CD4-positive, alpha-beta T cell treated with Interleukin-1 beta for 1 hour (primary cell): Measurements from ENCODE around the gene KISS1R.

ENCODE experiments used
- DNase-seq, 2 donors: peaks; one replicate each; pipeline ENCODE4 v3.0.0-alpha.2; 2020 to 2022

The KISS1R gene

DNA sequence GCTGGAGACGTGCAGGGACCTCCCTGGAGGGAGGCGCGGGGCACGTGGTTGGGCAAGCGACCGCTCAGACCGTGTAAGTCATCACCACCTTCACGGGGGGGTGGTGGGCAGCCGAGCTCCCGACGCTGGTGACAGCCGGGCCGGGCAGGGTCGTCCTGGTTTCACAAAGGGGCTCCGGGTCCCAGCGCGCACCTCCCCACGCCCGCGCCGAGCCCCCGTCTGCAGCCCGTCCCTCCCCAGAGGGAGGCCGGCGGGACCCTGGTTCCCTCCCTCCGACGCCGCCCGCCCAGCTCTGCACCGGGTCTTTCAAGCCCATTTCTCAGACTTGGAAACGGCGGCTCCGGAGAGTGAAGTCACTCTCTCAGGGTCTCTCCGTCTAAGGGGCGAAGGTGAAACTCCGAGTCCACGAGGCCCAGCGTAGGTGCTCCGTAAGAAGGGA lies 8.0 kb downstream of the KISS1R start:
- DNase-seq: peak; percentile 64 to 76

DNA sequence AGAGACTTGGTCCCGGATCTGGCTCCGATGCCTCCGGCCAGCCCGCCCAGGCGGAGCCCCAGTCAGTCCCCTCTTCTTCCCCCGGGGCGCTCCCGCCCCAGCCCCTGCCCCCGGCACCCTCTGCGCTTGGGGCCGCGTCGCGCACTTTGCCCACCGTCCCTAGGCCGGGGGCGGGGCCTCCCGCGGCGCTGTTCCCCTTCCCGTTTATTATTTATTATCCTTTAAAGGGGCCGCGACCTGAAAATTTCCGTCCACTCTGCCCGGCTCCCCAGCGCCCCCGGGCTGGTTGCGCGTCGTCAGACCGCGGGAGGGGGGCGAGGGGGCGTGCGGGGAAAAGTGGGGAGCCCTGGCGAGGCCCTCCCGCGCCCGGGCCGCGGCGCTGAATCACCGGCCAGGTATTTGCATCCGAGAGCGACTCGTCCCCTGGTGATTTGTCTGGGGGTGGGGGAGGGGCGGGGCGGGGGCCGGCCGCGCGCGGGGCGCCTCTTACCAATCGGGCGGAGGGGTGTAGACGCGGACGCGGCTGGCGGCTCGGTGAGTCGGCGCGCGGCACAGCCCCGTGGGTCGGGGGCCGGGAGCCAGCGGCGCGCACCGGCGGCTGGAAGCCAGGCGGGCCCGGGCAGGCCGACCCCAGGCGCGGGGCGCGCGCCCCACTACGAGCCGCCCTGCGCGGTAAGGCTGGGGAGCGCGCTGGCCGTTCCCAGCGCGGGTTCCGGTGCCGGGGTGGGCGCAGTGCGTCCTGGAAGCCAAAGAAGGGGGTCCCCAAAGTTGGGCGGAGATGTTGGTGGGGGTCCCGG lies 8.6 kb downstream of the KISS1R start, which contains the start of gene ARID3A:
ARID3A (plus strand) TSS at position 510 of the 797 bp plus-strand sequence. CDS start 3,494 bp downstream, outside the sequence.
- peak; percentile 71 to 80 for DNase-seq

DNA sequence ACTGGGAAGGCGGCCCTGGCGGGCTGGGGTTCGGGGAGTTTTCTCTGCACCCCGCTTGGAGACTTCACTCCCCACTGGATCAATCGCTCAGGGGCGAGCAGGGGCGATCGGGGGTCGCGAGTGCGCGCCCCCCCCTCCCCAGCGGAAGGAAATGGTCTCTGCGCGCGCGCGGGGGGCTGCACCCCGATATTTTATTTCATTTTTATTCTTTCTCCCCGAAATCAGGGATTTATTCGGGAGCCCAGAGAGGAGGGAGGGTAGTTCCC lies 9.1 kb downstream of the KISS1R start:
- no peak for DNase-seq

DNA sequence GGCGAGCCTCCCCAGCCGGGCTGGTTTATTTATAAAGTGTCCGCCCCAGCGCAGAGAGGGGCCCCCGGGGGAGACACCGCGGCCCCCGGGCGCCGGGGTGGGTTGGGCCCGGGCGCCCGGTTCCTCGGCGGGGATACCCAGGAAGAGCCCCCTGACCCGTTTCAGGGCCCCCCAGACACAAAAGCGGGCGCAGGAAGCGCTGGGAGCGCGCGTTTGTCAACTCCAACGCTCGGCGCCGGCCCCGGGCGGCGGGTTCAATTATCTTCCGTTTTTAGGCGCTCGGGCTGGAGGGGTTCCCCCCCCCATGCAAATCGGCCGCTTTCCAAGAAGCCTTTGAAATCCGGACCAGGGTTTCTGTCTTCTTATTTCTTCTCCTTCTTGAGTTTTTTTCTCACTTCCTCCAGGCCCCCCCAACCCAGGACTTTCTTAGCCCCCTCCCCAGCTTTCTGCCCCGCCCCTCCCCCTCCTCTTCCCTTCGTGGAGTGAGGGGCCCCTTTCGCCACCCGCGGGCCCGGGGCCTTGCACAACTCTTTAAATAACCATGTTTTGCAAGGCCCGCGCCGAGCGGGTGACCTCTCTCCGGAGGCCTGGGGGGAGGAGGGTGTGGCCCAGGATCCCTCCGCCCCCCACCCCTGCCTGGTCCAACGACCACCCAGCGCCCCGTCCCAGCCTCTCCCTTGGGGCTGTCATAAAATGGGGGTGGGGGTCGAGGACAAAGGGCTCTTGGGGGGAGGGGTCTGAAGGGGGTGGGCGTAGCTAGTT lies 9.6 kb downstream of the KISS1R start:
- DNase-seq: peak in 1 of 2 donors; percentile 54

DNA sequence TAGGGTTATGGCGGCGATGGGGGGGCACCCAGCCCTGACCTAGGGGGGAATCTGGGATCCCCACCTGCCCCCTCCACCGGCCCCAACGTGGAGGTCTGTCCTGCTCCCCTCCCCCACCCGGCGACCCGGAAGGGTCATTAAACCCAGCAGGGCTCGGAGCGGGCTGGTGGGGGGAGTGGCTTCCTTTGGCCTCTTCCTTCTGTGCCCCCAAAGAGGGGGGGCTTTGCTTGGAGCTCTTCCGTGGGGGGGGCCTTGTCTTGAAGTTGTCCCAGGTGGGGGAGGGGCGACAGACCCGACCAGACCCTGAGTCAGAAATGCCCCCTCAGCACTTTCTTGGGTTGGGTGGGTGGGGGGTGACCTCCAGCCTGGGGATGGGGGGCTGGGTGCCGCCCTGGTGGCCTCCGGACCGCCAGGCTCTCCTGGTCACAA lies 10.2 kb downstream of the KISS1R start:
- no peak for DNase-seq

DNA sequence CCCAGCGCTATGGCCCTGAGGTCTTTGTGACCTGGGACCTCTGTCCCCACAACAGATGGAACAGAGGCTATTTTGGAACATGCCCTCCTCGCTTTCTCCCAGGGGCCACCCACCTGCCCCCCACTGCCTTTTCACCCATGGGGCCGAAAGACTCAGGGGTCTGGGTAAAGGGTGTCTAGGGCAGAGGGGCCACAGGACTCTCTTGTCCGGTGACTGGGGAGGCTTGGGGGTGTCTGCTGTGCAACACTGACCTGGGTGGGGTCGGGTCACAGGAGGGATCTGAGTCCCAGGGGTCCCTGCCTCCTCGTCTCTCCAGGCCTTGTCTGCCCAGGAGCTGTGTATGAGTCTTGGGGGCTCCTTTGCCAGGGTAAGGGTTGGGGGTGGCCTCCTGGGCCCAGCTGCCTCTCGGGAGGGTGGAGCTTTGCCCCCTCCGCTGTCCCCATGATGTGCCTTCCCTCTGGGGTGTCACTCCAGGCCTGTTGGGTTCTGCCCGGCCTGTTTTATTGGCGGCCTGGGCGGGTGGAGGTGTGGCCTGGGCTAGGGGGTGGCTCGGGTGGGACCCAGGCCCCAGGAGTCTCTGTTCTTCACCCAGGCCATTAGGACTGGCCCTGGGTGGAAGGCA lies 10.8 kb downstream of the KISS1R start:
- DNase-seq: no peak

DNA sequence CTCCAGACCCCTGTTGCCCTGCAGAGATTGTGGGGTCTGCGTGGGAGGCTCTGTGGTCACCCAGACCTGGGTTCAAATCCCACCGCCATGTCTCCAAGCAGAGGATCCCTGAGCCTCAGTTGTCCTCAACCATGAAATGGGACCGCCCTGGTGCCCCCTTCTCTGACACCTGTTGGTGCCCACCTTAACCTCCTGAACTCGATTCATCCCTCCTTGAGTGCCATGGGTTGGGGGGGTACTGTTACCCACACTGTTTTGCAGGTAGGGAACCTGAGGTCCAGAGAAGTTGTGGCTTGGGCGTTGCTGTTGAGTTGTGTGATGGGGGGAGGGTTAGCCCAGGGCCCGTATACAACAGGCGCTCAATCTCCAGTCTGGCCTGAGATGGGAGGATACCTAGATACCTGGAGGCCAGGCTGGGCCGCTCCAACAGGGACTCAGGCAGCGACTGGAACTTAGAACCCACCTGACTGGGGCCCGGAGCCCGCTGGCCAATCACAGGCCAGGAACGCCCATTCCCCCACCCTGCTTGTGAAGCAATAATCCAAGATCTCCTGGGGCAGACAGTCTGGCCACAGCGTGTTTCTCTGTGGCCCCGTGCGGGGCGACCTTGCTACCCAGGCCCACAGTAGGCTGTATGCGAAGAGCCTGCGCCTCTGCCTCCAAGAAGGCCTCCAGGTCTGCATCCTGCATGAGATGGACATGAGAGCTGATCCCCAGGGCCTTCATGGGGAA lies 11.5 kb downstream of the KISS1R start:
- no peak for DNase-seq

DNA sequence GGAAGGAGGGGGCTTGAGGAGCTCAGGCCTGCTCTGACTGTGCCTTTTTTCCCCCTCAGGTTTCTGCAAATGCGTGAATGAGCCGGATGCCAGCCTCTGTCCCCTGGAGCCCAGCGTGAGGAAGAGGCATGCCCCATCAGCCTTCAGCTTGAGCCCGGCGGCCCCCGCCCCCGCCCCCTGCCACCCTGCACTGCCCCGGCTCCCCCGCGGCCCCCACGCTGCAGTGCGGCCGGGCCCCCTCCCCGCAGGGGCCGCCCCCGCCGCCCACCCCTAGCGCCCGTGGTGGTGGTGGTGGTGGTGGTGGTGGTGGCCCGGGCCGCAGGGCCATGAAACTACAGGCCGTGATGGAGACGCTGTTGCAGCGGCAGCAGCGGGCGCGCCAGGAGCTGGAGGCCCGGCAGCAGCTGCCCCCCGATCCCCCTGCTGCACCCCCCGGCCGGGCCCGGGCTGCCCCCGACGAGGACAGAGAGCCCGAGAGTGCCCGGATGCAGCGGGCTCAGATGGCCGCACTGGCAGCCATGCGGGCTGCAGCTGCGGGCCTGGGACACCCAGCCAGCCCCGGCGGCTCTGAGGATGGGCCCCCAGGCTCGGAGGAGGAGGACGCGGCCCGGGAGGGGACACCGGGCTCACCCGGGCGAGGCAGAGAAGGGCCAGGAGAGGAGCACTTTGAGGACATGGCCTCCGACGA lies 12.2 kb downstream of the KISS1R start:
- DNase-seq: no peak

DNA sequence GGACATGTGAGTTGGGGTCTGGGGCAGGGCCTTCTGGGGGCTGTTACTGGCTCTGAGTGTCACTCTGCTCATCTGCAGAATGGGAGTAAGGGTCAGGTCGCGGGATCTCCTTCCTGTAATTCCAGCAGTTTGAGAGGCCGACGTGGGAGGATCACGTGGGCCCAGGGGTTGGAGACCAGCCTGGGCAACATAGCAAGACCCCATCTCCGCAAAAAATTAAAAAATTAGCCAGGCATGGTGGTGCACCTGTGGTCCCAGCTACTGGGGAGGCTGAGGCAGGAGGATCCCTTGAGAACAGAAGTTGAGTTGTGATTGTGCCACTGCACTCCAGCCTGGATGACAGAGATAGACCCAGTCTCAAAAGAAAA lies 12.7 kb downstream of the KISS1R start:
- DNase-seq: no peak

DNA sequence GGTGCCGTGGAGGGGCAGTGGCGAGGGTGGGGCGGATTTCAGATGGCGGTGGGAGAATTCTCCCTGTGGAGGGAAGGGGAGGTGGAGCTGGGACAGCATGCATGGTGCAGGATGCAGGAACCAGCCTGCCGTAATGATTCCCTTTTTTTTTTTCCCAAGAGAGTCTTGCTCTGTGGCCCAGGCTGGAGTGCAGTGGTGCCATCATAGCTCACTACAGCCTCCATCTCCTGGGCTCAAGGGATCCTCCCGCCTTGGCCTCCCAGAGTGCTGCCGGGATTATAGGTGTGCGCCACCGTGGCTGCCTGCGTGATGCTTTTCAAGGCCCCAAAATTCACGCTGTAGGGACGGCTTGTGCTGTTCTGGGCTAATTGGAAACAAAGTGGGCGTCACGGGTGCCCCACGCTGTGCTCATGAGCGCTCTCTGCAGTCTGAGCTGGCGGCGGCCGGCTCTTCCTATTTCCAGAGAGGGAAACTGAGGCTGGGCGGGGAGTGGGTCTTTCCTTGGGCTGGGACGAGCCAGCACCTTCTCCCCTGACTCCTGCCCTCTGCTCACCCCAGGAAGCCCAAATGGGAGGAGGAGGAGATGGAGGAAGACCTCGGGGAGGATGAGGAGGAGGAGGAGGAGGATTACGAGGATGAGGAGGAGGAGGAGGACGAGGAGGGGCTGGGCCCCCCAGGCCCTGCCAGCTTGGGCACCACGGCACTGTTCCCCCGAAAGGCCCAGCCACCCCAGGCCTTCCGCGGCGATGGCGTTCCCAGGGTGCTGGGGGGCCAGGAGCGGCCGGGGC lies 14.9 kb downstream of the KISS1R start:
- no peak for DNase-seq

DNA sequence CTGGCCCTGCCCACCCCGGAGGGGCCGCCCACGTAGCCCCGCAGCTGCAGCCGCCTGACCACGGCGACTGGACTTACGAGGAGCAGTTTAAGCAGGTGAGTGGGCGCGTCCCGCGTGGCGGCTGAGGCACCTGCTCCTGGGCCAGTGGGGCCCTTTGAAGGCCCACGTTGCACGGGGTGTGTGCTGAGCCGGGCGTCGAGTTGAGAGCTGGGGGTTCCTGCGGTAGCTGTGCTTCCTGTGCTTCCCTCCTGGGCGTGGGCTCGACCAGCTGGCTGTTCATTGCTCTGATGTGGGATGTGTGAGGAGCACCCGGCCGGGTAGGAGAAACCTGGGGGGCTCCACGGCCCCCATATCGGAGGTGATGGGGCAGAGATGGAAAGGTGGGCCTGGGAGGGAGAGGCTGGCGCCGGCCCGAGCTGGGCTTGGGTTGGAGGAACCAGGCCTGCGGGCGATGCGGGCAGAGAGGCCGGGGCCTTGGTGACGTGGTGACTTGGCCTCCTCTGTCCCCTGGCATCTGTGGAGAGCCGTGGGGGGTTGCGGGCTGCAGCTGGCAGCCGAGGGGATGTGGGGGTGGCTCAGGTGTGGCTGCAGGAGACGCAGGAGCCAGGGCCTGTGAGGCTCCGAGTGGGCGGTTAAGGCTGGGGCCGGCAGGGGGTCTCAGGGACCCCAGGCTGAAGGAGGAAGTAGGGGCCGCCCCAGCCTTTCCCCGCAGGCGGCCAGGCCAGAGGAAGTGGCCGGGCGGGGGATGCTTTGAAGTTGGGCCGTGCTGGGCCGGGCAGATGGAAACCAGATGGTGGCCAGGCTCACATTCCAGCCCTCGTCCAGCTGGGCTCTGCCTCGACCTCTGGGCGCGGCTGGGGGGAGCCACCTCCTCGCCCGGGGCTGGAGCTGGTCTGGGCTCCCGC lies 15.8 kb downstream of the KISS1R start:
- DNase-seq: no peak

DNA sequence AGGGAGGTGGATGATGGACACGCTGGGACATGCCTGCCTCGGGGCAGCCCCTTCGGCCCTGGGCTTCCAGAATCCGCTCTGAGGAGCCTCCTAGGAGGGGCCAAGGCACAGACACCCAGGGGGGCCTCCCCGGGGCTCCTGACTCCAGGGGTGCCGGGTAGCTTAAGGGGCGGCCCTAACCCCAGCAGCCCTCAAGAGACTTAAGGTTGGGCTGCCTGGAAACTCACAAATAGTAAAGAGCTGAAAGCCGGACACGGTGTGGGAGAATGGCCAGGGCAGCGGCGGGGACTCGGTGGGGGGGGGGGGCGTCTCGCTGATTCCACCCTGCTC lies 16.4 kb downstream of the KISS1R start:
- DNase-seq: no peak

DNA sequence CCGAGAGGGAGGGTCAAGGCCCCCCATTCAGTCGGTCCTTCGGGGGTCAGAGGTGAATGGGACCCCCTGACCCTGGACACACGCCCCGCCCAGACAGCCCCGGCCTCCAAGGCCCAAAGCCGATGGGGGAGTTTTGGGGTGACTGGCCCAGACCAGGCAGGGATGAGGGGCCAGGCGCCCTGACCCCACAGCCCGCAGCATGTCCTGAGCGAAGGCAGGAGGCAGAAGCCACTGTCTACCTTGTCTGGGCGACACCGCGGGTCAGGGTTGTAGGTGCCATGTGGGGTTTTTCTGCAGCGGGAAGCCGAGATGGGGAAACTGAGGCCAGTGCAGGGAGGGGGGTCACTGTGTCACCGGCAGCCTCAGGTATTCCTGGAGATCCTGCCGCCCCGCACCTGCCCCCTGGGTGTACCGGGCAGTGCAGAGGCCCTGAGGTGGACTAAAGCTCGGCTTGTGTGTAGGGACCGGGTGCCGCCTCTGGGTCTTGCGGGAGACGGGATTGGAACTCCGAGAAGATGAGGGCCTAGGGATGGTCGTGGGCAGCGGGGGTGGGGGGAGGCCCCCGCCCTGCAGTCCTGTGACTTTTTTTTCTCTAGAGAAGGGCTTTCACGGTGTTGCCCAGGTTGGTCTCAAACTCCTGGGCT lies 17.2 kb downstream of the KISS1R start:
- DNase-seq: no peak

DNA sequence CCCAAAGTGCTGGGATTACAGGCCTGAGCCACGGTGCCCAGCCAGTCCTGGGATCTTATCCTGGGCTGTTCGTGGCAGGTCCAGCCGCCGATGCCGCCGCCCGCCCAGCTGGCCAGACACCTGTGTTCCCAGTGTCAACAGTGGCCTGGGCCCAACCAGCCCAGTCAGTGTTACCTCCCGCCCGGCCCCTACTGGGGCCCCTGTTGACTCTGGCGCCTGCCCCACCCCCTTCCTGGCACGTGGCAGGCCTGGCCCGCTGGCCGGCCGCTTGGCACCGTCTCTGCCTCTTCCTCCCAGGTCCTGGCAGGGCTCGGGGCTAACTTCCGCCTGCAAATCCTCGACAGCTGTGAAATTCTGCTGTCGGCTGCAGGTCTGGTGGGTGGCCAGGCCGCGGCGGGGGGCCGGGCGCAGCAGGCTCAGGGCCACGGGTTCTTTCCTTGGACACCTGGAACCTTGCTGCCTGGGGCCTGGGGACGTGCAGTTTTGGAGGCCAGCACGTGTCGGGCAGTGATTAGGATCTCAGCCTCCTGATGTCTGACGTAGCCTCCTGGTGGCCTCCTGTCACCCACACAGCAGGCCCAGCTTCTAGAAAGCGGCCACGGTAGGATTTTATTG lies 17.8 kb downstream of the KISS1R start:
- peak in 1 of 2 donors; percentile 50 for DNase-seq

DNA sequence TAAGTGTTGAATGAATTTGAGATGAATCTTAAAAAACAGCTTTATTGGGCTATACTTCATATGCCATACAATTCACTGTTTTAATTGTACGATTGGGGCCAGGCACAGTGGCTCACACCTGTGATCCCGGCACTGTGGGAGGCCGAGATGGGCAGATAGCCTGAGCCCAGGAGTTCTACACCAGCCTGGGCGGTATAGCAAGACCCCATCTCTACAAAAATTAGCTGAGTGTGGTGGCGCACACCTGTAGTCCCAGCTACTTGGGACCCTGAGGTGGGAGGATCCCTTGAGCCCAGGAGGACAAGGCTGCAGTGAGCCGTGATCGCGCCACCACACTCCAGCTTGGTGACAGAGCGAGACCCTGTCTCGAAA lies 19.0 kb downstream of the KISS1R start:
- no peak for DNase-seq

DNA sequence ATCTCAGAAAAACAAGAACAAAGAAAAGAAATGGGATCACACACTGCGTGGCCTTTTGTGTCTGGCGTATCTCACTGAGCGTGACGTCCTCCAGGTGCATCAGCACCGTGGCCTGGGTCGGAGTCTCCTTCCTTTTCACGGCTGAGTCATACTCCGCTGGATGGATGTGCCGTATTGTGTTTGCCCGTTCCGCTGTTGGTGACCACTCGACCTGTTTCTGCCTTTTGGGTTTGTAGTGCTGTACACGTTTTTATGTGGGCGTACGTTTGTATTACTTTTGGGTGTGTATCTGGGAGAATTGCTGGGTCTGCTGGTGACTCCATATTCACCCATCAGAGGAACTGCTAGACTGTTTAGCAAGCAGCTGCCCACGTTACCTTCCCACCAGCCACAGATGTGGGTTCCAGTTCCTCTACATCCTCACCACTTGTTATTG lies 20.1 kb downstream of the KISS1R start:
- DNase-seq: peak; percentile 39 to 69

DNA sequence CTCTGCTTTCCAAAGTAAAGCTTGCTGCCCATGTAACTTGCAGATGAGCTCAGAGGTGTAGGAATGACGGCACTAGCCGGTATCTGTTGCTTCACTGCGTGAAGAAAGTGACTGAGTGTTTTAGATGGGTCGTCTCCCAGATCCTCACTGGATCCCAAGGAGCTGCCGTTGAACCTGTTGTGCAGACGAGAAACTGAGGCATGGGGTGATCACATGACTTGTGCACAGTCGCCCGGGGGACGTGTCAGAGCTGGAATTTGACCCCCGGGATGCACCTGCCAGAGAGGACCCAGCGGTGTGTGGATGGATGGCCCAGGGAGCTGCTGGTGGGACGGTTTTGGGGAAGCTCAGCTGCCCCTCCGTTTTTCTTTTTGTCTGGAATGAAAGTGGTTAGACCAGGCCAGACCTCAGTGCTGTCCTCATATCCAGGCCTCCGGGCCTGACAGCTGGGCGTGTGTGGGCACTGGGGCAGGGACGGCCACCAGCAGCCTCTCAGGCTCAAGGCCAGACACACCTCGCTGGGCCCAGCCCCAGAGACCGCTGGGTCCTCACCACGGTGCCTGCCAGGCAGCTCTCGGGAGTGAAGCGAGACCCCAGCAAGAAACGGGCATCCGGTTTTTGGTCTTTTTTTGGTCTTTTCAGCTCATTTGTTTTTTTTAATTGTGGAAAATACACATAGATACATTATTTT lies 21.2 kb downstream of the KISS1R start:
- no peak for DNase-seq

DNA sequence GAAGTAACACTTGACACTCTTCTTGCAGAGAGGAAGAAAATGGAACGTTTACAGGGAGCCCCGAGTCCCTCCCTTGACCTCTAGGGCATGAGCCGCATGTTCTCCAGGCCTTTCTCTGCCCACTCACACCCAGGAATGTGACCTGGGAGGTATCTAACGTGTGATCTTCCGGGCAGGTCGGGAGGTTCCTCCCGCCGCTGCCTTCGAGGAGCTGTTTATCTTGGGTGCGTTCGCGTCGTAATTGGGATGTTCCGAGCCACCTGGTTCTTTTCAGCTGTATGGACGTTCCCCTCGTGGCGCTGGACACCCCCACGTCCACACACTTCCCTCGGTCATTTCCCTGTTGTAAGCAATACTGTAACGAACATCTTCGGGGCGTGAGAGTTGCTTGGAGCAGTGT lies 22.3 kb downstream of the KISS1R start:
- no peak for DNase-seq

DNA sequence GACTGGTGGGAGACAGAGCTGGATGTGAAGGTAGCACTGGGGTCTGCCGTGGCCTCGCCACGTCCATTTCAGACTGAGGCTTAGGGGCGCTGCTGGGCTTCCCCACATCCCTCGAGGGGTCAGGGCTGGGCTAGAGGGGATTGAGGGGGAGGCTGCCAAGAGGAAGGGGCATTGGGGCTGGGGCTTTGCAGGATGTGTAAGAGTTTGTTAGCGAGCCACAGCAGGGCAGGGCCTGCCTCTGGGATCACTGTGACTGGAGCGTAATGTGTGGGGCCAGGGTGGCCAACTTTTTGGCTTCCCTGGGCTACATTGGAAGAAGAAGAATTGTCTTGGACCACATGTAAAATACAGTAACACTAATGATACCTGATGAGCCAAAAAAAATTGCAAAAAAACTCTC lies 22.8 kb downstream of the KISS1R start:
- no peak for DNase-seq
